Muscle of leg (tissue), 11 donors: Measurements from ENCODE around the gene PLD6. TPM values are rescaled to one million over a fixed set of nuclear protein-coding genes. Genes with fewer than 3 reads are reported as not detected.

Experiments
- DNase-seq: peaks from one replicate; pipeline ENCODE4 v3.0.0; 2013
- H3K27ac ChIP-seq: one replicate; pipeline ENCODE4 v1.5.1; 2013; ENCODE audit warnings: mild to moderate bottlenecking, low read length, control low read depth
- H3K27me3 ChIP-seq: one replicate; pipeline ENCODE4 v1.6.1; 2013; ENCODE audit warnings: low read length; ENCODE audit not compliant: control insufficient read depth, insufficient read depth
- H3K36me3 ChIP-seq: one replicate; pipeline ENCODE4 v1.6.1; 2013; ENCODE audit warnings: low read length; ENCODE audit not compliant: control insufficient read depth, insufficient read depth
- H3K4me1 ChIP-seq: one replicate; pipeline ENCODE4 v1.6.1; 2013; ENCODE audit warnings: low read length; ENCODE audit not compliant: control insufficient read depth, insufficient read depth
- H3K4me3 ChIP-seq: one replicate; pipeline ENCODE4 v1.5.1; 2013; ENCODE audit warnings: low read length, control low read depth
- H3K9me3 ChIP-seq: replicated peaks from 2 replicates; pipeline ENCODE4 v1.6.1; 2013; ENCODE audit warnings: low read depth, low read length; ENCODE audit not compliant: control insufficient read depth
- WGBS: methylation state at CpG from one replicate; pipeline ENCODE4 v1.1.5; 2013; ENCODE audit warnings: missing lambda C conversion rate; ENCODE audit not compliant: insufficient coverage; 5-methylcytosine and 5-hydroxymethylcytosine counted together
- polyA plus RNA-seq, 8 donors: library from polyadenylated mRNA; unstranded; fragments of 120-200 nt; gene quantifications; one replicate each; pipeline versions ENCODE4 v1.2.1 to v1.2.3, GENCODE V29; 2013; ENCODE audit warnings: inconsistent platforms in 1 of 8, low replicate concordance in 1 of 8; ENCODE audit not compliant: insufficient read length in 8 of 8, insufficient read depth in 1 of 8
- total RNA-seq: library from RNA; stranded (reverse); fragments of 120-200 nt; gene quantifications from one replicate; pipeline ENCODE4 v1.2.4, GENCODE V29; 2013

Gene PLD6
- total and polyA plus RNA-seq, 9 donors = 3.0 to 6.0 (median 4.5) TPM

- DNase-seq = no peak
- H3K27me3 ChIP-seq = no peaks in the 10 kb centered on the region
- H3K4me3 ChIP-seq = no peak overlapping the region
- peaks cover 7% of the 10 kb centered on the region for H3K4me1 ChIP-seq
- H3K27ac ChIP-seq = no peak overlapping the region
- peaks cover 87% of the 10 kb centered on the region for H3K36me3 ChIP-seq
- H3K9me3 ChIP-seq = no peaks in the 10 kb centered on the region
- WGBS = no CpG with 5 or more reads among the region's 2 CpGs
Observed at GRCh38 chr17:17179371-17179827, 26.7 kb downstream of the PLD6 start.

- Histone ChIP-seq H3K27me3 (no peaks in the 10 kb centered on the region), H3K27ac (no peak overlapping the region), H3K4me3 (no peak overlapping the region), H3K4me1 (peaks cover 4% of the 10 kb centered on the region), H3K9me3 (no peaks in the 10 kb centered on the region), H3K36me3 (peaks cover 91% of the 10 kb centered on the region)
- no peak for DNase-seq
- WGBS = 94% methylated on average over 10 of the region's 12 CpGs
Observed at GRCh38 chr17:17177176-17177575, 29.0 kb downstream of the PLD6 start.

GRCh38 chr17:17176341-17176740, 29.8 kb downstream of the PLD6 start:
- Histone ChIP-seq H3K27me3 (no peaks in the 10 kb centered on the region), H3K9me3 (no peaks in the 10 kb centered on the region), H3K4me3 (no peak overlapping the region), H3K36me3 (peaks cover 94% of the 10 kb centered on the region), H3K4me1 (no peaks in the 10 kb centered on the region), H3K27ac (no peak overlapping the region)
- WGBS = 90% methylated on average over 12 of the region's 12 CpGs
- DNase-seq = no peak

GRCh38 chr17:17175917-17176316, 30.2 kb downstream of the PLD6 start:
- Histone ChIP-seq H3K4me1 (peaks cover 3% of the 10 kb centered on the region), H3K27ac (no peak overlapping the region), H3K4me3 (no peak overlapping the region), H3K9me3 (no peaks in the 10 kb centered on the region), H3K27me3 (no peaks in the 10 kb centered on the region), H3K36me3 (peaks cover 95% of the 10 kb centered on the region)
- 69% methylated on average over 6 of the region's 12 CpGs for WGBS
- no peak for DNase-seq

GRCh38 chr17:17175340-17175739, 30.8 kb downstream of the PLD6 start:
- Histone ChIP-seq H3K36me3 (peaks cover 95% of the 10 kb centered on the region), H3K27ac (no peak overlapping the region)
- DNase-seq = no peak

GRCh38 chr17:17173921-17174320, 32.2 kb downstream of the PLD6 start:
- Histone ChIP-seq H3K4me3 (no peak overlapping the region), H3K27ac (no peak overlapping the region), H3K9me3 (no peaks in the 10 kb centered on the region), H3K36me3 (peaks cover 94% of the 10 kb centered on the region), H3K27me3 (no peaks in the 10 kb centered on the region), H3K4me1 (peaks cover 11% of the 10 kb centered on the region)
- DNase-seq = no peak
- WGBS = 95% methylated on average over 14 of the region's 14 CpGs

More at GRCh38 chr17:17175340-17175739, 30.8 kb downstream of the PLD6 start:
- Histone ChIP-seq H3K4me1 (peaks cover 9% of the 10 kb centered on the region), H3K9me3 (no peaks in the 10 kb centered on the region), H3K4me3 (no peak overlapping the region), H3K27me3 (no peaks in the 10 kb centered on the region)
- WGBS = 94% methylated on average over 2 of the region's 8 CpGs

- 78% methylated on average over 9 of the region's 9 CpGs for WGBS
- H3K36me3 ChIP-seq = peaks cover 94% of the 10 kb centered on the region
- H3K27ac ChIP-seq = peak overlapping the region; percentile 3
- H3K4me1 ChIP-seq = peaks cover 11% of the 10 kb centered on the region
- H3K9me3 ChIP-seq = no peaks in the 10 kb centered on the region
- no peak for DNase-seq
- no peaks in the 10 kb centered on the region for H3K27me3 ChIP-seq
- H3K4me3 ChIP-seq = no peak overlapping the region
Observed at GRCh38 chr17:17172990-17173389, 33.1 kb downstream of the PLD6 start.

GRCh38 chr17:17172001-17172939, 33.9 kb downstream of the PLD6 start:
- Histone ChIP-seq H3K27me3 (no peaks in the 10 kb centered on the region), H3K9me3 (no peaks in the 10 kb centered on the region), H3K4me1 (peaks cover 11% of the 10 kb centered on the region), H3K36me3 (peaks cover 94% of the 10 kb centered on the region), H3K27ac (no peak overlapping the region), H3K4me3 (no peak overlapping the region)
- peak; percentile 27 for DNase-seq
- 83% methylated on average over 22 of the region's 26 CpGs for WGBS

GRCh38 chr17:17171186-17171585, 34.9 kb downstream of the PLD6 start:
- 89% methylated on average over 5 of the region's 7 CpGs for WGBS
- Histone ChIP-seq H3K4me1 (peaks cover 11% of the 10 kb centered on the region), H3K27me3 (no peaks in the 10 kb centered on the region), H3K36me3 (peaks cover 94% of the 10 kb centered on the region), H3K27ac (no peak overlapping the region), H3K9me3 (no peaks in the 10 kb centered on the region), H3K4me3 (no peak overlapping the region)
- DNase-seq = no peak

- no peak overlapping the region for H3K4me3 ChIP-seq
- WGBS = 76% methylated on average over 8 of the region's 9 CpGs
- peaks cover 94% of the 10 kb centered on the region for H3K36me3 ChIP-seq
- H3K4me1 ChIP-seq = peaks cover 11% of the 10 kb centered on the region
- H3K9me3 ChIP-seq = no peaks in the 10 kb centered on the region
- no peak for DNase-seq
- no peak overlapping the region for H3K27ac ChIP-seq
- no peaks in the 10 kb centered on the region for H3K27me3 ChIP-seq
Observed at GRCh38 chr17:17170346-17170985, 35.7 kb downstream of the PLD6 start.
